T-helper 2 cell treated with Interferon-gamma antibody and Interleukin-4, amounts not matched to agents 5 μg/mL and 100 μg/mL, for 36 hours (primary cell): ENCODE measurements around the gene LHPP.

Experiments used
- DNase-seq: peaks from one replicate; pipeline ENCODE4 v3.0.0; 2021; ENCODE audit warnings: low spot score
- H3K27ac Mint-ChIP-seq: one replicate; pipeline ENCODE4 v1.8.0; 2021; ENCODE audit warnings: mild to moderate bottlenecking, mixed read lengths
- H3K27me3 Mint-ChIP-seq: one replicate; pipeline ENCODE4 v1.8.0; 2021; ENCODE audit warnings: low read depth, mixed read lengths
- H3K36me3 Mint-ChIP-seq: one replicate; pipeline ENCODE4 v1.8.0; 2021; ENCODE audit warnings: low read depth, mixed read lengths
- H3K4me1 Mint-ChIP-seq: one replicate; pipeline ENCODE4 v1.8.0; 2021; ENCODE audit warnings: low read depth, mixed read lengths
- H3K4me3 Mint-ChIP-seq: one replicate; pipeline ENCODE4 v1.8.0; 2022; ENCODE audit warnings: mild to moderate bottlenecking, moderate library complexity, mixed read lengths
- H3K9me3 Mint-ChIP-seq: one replicate; pipeline ENCODE4 v1.8.0; 2021; ENCODE audit warnings: mixed read lengths

LHPP gene

GRCh38 chr10:124453960-124454610 lies 7.5 kb upstream of the LHPP start:
- Mint-ChIP-seq H3K9me3 (no peaks in the 10 kb centered on the region), H3K27ac (no peak overlapping the region), H3K4me3 (no peak overlapping the region), H3K36me3 (no peaks in the 10 kb centered on the region), H3K27me3 (peaks cover 72% of the 10 kb centered on the region), H3K4me1 (peaks cover 3% of the 10 kb centered on the region)
- no peak for DNase-seq

- peaks cover under 1% of the 10 kb centered on the region for H3K4me1 Mint-ChIP-seq
- no peak overlapping the region for H3K4me3 Mint-ChIP-seq
- H3K27me3 Mint-ChIP-seq: peaks cover 62% of the 10 kb centered on the region
- H3K27ac Mint-ChIP-seq: no peak overlapping the region
- H3K9me3 Mint-ChIP-seq: no peaks in the 10 kb centered on the region
- H3K36me3 Mint-ChIP-seq: no peaks in the 10 kb centered on the region
- DNase-seq: no peak
Measured at GRCh38 chr10:124455441-124455840, 6.2 kb upstream of the LHPP start.

GRCh38 chr10:124458473-124458872 lies 3.1 kb upstream of the LHPP start:
- peaks cover 37% of the 10 kb centered on the region for H3K27me3 Mint-ChIP-seq
- no peak for DNase-seq
- peaks cover 3% of the 10 kb centered on the region for H3K9me3 Mint-ChIP-seq
- H3K4me3 Mint-ChIP-seq: no peak overlapping the region
- H3K4me1 Mint-ChIP-seq: peaks cover 2% of the 10 kb centered on the region
- H3K27ac Mint-ChIP-seq: no peak overlapping the region
- peaks cover 3% of the 10 kb centered on the region for H3K36me3 Mint-ChIP-seq

GRCh38 chr10:124458889-124459288 lies 2.7 kb upstream of the LHPP start:
- Mint-ChIP-seq H3K27me3 (peaks cover 33% of the 10 kb centered on the region), H3K4me1 (peaks cover 2% of the 10 kb centered on the region), H3K4me3 (no peak overlapping the region), H3K36me3 (peaks cover 3% of the 10 kb centered on the region), H3K9me3 (peaks cover 3% of the 10 kb centered on the region), H3K27ac (no peak overlapping the region)
- DNase-seq: no peak

- peaks cover 3% of the 10 kb centered on the region for H3K36me3 Mint-ChIP-seq
- H3K9me3 Mint-ChIP-seq: peaks cover 3% of the 10 kb centered on the region
- H3K27me3 Mint-ChIP-seq: peaks cover 29% of the 10 kb centered on the region
- no peak overlapping the region for H3K4me3 Mint-ChIP-seq
- H3K27ac Mint-ChIP-seq: no peak overlapping the region
- no peak for DNase-seq
- H3K4me1 Mint-ChIP-seq: peaks cover 4% of the 10 kb centered on the region
Measured at GRCh38 chr10:124459395-124459794, 2.2 kb upstream of the LHPP start.

- Mint-ChIP-seq H3K27me3 (peaks cover 21% of the 10 kb centered on the region), H3K27ac (no peak overlapping the region), H3K36me3 (peaks cover 3% of the 10 kb centered on the region), H3K9me3 (peaks cover 3% of the 10 kb centered on the region), H3K4me1 (peaks cover 12% of the 10 kb centered on the region), H3K4me3 (no peak overlapping the region)
- DNase-seq: no peak
Measured at GRCh38 chr10:124460144-124460543, 1.5 kb upstream of the LHPP start.

- peaks cover 3% of the 10 kb centered on the region for H3K36me3 Mint-ChIP-seq
- peak overlapping the region; percentile 88 for H3K4me3 Mint-ChIP-seq
- H3K9me3 Mint-ChIP-seq: peaks cover 3% of the 10 kb centered on the region
- no peak overlapping the region for H3K27ac Mint-ChIP-seq
- H3K4me1 Mint-ChIP-seq: peaks cover 19% of the 10 kb centered on the region
- peaks cover 8% of the 10 kb centered on the region for H3K27me3 Mint-ChIP-seq
- DNase-seq: no peak
Measured at GRCh38 chr10:124462348-124462695, 699 bp downstream of the LHPP start.

- no peaks in the 10 kb centered on the region for H3K27me3 Mint-ChIP-seq
- DNase-seq: no peak
- peak overlapping the region; percentile 62 for H3K4me3 Mint-ChIP-seq
- peaks cover 19% of the 10 kb centered on the region for H3K4me1 Mint-ChIP-seq
- H3K36me3 Mint-ChIP-seq: peaks cover 3% of the 10 kb centered on the region
- H3K27ac Mint-ChIP-seq: peak overlapping the region; percentile 78
- H3K9me3 Mint-ChIP-seq: peaks cover 3% of the 10 kb centered on the region
Measured at GRCh38 chr10:124464028-124464965, 2.7 kb downstream of the LHPP start.

GRCh38 chr10:124465003-124465776 lies 3.6 kb downstream of the LHPP start:
- H3K4me1 Mint-ChIP-seq: peaks cover 19% of the 10 kb centered on the region
- H3K9me3 Mint-ChIP-seq: peaks cover 3% of the 10 kb centered on the region
- DNase-seq: no peak
- H3K27me3 Mint-ChIP-seq: no peaks in the 10 kb centered on the region
- peak overlapping the region; percentile 62 for H3K4me3 Mint-ChIP-seq
- peaks cover 3% of the 10 kb centered on the region for H3K36me3 Mint-ChIP-seq
- peak overlapping the region; percentile 78 for H3K27ac Mint-ChIP-seq

GRCh38 chr10:124465777-124466488 lies 4.3 kb downstream of the LHPP start:
- H3K9me3 Mint-ChIP-seq: peaks cover 3% of the 10 kb centered on the region
- DNase-seq: no peak
- H3K4me1 Mint-ChIP-seq: peaks cover 19% of the 10 kb centered on the region
- peaks cover 3% of the 10 kb centered on the region for H3K36me3 Mint-ChIP-seq
- no peaks in the 10 kb centered on the region for H3K27me3 Mint-ChIP-seq
- H3K27ac Mint-ChIP-seq: no peak overlapping the region
- no peak overlapping the region for H3K4me3 Mint-ChIP-seq

GRCh38 chr10:124467165-124467564 lies 5.5 kb downstream of the LHPP start:
- Mint-ChIP-seq H3K4me3 (no peak overlapping the region), H3K27ac (no peak overlapping the region), H3K27me3 (no peaks in the 10 kb centered on the region), H3K9me3 (no peaks in the 10 kb centered on the region), H3K36me3 (peaks cover 2% of the 10 kb centered on the region), H3K4me1 (peaks cover 17% of the 10 kb centered on the region)
- DNase-seq: no peak

GRCh38 chr10:124468624-124469023 lies 7.0 kb downstream of the LHPP start:
- Mint-ChIP-seq H3K4me3 (no peak overlapping the region), H3K27ac (no peak overlapping the region), H3K27me3 (no peaks in the 10 kb centered on the region), H3K9me3 (no peaks in the 10 kb centered on the region), H3K4me1 (peaks cover 17% of the 10 kb centered on the region), H3K36me3 (no peaks in the 10 kb centered on the region)
- DNase-seq: no peak

GRCh38 chr10:124469956-124470484 lies 8.4 kb downstream of the LHPP start:
- peaks cover 9% of the 10 kb centered on the region for H3K4me1 Mint-ChIP-seq
- no peak overlapping the region for H3K4me3 Mint-ChIP-seq
- no peak overlapping the region for H3K27ac Mint-ChIP-seq

More at GRCh38 chr10:124469956-124470484, 8.4 kb downstream of the LHPP start:
- Mint-ChIP-seq H3K36me3 (no peaks in the 10 kb centered on the region), H3K9me3 (no peaks in the 10 kb centered on the region), H3K27me3 (no peaks in the 10 kb centered on the region)
- DNase-seq: no peak
